IMR-90 (cell line): ENCODE measurements around the gene ACOX3. TPM values are rescaled to one million over a fixed set of nuclear protein-coding genes. Genes with fewer than 3 reads are reported as not detected.

Experiments
- ATAC-seq: fragments of 200-7000 bp; cut with Tn5 transposase; 2 replicates; pipeline ENCODE4 v1.9.1; 2020; ENCODE audit warnings: low read depth, mild to moderate bottlenecking, moderate library complexity
- BruUV-seq: library from RNA; stranded (reverse); fragments of 400-500 nt; replicated peaks from 2 replicates; lab custom pipeline; 2021; lab: Mats Ljungman, UMichigan
- CTCF ChIA-PET: fragments of 300-600 bp; formaldehyde crosslinking; extraction: SDS; loops from one replicate; lab custom pipeline; 2021; ENCODE audit warnings: antibody characterized with exemption; lab: Yijun Ruan, JAX
- POLR2A ChIA-PET: fragments of 300-600 bp; sonication (Branson Sonifier 250); formaldehyde crosslinking; loops from one replicate; lab custom pipeline; 2022; ENCODE audit warnings: antibody characterized with exemption; ENCODE audit not compliant: unreplicated experiment; lab: Charles Lee
- DNase-seq: peaks from one replicate; pipeline ENCODE4 v3.0.0; 2013
- H2AFZ ChIP-seq: replicated peaks from 2 replicates; pipeline ENCODE3; 2013; ENCODE audit warnings: low read length, mild to moderate bottlenecking; ENCODE audit not compliant: poor library complexity
- H2AK5ac ChIP-seq: 2 replicates; pipeline ENCODE4 v1.6.1; 2013; ENCODE audit warnings: low read depth, low read length, inconsistent platforms
- H2AK9ac ChIP-seq: replicated peaks from 2 replicates; pipeline ENCODE3; 2013; ENCODE audit warnings: mild to moderate bottlenecking, low read depth, low read length, moderate library complexity; ENCODE audit not compliant: poor library complexity
- H2BK120ac ChIP-seq: 2 replicates; pipeline ENCODE4 v1.6.1; 2013; ENCODE audit warnings: low read depth, low read length, inconsistent platforms
- H2BK15ac ChIP-seq: 3 replicates; pipeline ENCODE4 v1.6.1; 2013; ENCODE audit warnings: low read depth, low read length, inconsistent platforms
- H2BK20ac ChIP-seq: 2 replicates; pipeline ENCODE4 v1.6.1; 2013; ENCODE audit warnings: low read depth, mild to moderate bottlenecking, inconsistent platforms, low read length, moderate library complexity
- H2BK5ac ChIP-seq: 2 replicates; pipeline ENCODE4 v1.6.1; 2013; ENCODE audit warnings: mild to moderate bottlenecking, low read depth, low read length, inconsistent platforms; ENCODE audit not compliant: poor library complexity, severe bottlenecking
- H3K14ac ChIP-seq: replicated peaks from 2 replicates; pipeline ENCODE4 v1.6.1; 2013; ENCODE audit warnings: low read depth, low read length, inconsistent platforms
- H3K18ac ChIP-seq: 2 replicates; pipeline ENCODE4 v1.6.1; 2013; ENCODE audit warnings: low read depth, low read length, control low read depth
- H3K23ac ChIP-seq: 2 replicates; pipeline ENCODE4 v1.6.1; 2013; ENCODE audit warnings: low read depth, low read length, inconsistent platforms
- H3K27ac ChIP-seq: 2 replicates; pipeline ENCODE4 v1.5.1; 2013; ENCODE audit warnings: mild to moderate bottlenecking, control low read depth, low read length; ENCODE audit not compliant: insufficient read depth
- H3K27me3 ChIP-seq: 2 replicates; pipeline ENCODE4 v1.6.1; 2013; ENCODE audit warnings: low read length; ENCODE audit not compliant: control insufficient read depth, insufficient read depth
- H3K36me3 ChIP-seq: 2 replicates; pipeline ENCODE4 v1.6.1; 2013; ENCODE audit warnings: low read length, mixed read lengths; ENCODE audit not compliant: control insufficient read depth, insufficient read depth
- H3K4ac ChIP-seq: 2 replicates; pipeline ENCODE4 v1.6.1; 2013; ENCODE audit warnings: low read depth, low read length, inconsistent platforms
- H3K4me1 ChIP-seq: 2 replicates; pipeline ENCODE4 v1.6.1; 2013; ENCODE audit warnings: low read length, mixed read lengths; ENCODE audit not compliant: control insufficient read depth, insufficient read depth
- H3K4me2 ChIP-seq: 2 replicates; pipeline ENCODE4 v1.6.1; 2013; ENCODE audit warnings: low read depth, mild to moderate bottlenecking, control low read depth, low read length, moderate library complexity
- H3K4me3 ChIP-seq: 2 replicates; pipeline ENCODE4 v1.5.1; 2013; ENCODE audit warnings: low read depth, mild to moderate bottlenecking, control low read depth, low read length, moderate library complexity; ENCODE audit not compliant: insufficient read depth
- H3K56ac ChIP-seq: 2 replicates; pipeline ENCODE4 v1.6.1; 2013; ENCODE audit warnings: low read length, inconsistent platforms; ENCODE audit not compliant: insufficient read depth; ENCODE audit errors: extremely low read depth
- H3K79me1 ChIP-seq, 2 experiments: 2 replicates each; pipeline ENCODE4 v1.6.1; 2013; ENCODE audit warnings: low read length in 2 of 2, inconsistent platforms in 1 of 2, low read depth in 1 of 2
- H3K9ac ChIP-seq: 2 replicates; pipeline ENCODE4 v1.6.1; 2013; ENCODE audit warnings: low read depth, low read length, control low read depth
- H3K9me1 ChIP-seq: 2 replicates; pipeline ENCODE4 v1.6.1; 2013; ENCODE audit warnings: low read length, inconsistent platforms; ENCODE audit not compliant: insufficient read depth
- H3K9me3 ChIP-seq: 2 replicates; pipeline ENCODE4 v1.6.1; 2013; ENCODE audit warnings: low read length; ENCODE audit not compliant: control insufficient read depth, insufficient read depth
- H4K20me1 ChIP-seq: 2 replicates; pipeline ENCODE4 v1.6.1; 2013; ENCODE audit warnings: low read length, inconsistent platforms; ENCODE audit not compliant: insufficient read depth
- H4K5ac ChIP-seq: 2 replicates; pipeline ENCODE4 v1.6.1; 2013; ENCODE audit warnings: mild to moderate bottlenecking, low read depth, low read length, control low read depth
- H4K8ac ChIP-seq, 2 experiments: 2 replicates each; pipeline ENCODE4 v1.6.1; 2013; ENCODE audit warnings: low read depth in 2 of 2, low read length in 2 of 2, control low read depth in 1 of 2, inconsistent platforms in 1 of 2
- H4K91ac ChIP-seq: 2 replicates; pipeline ENCODE4 v1.6.1; 2013; ENCODE audit warnings: low read depth, low read length, inconsistent platforms; ENCODE audit not compliant: insufficient read depth
- MAZ ChIP-seq: IDR thresholded peaks from 2 replicates; pipeline ENCODE4 v1.6.1; 2012; ENCODE audit warnings: low read depth, mild to moderate bottlenecking, low read length, improper control_type of control experiment, moderate library complexity, borderline replicate concordance
- POLR2A ChIP-seq: IDR thresholded peaks from 2 replicates; pipeline ENCODE4 v1.6.1; 2012; ENCODE audit warnings: mild to moderate bottlenecking, low read depth, low read length
- WGBS, 2 experiments: methylation state at CpG; one replicate each; pipeline versions ENCODE4 v1.1.5 to v1.1.7; 2013; ENCODE audit warnings: missing lambda C conversion rate in 2 of 2; ENCODE audit not compliant: insufficient read length in 1 of 2; ENCODE audit errors: extremely low coverage in 2 of 2; 5-methylcytosine and 5-hydroxymethylcytosine counted together
- dilution Hi-C: fragments of 300-500 bp; cut with HindIII; formaldehyde crosslinking; loops from one replicate; pipeline ENCODE4 v1.14.3; 2018; ENCODE audit warnings: low sequenced_read_pairs; ENCODE audit not compliant: unreplicated experiment
- in situ Hi-C: fragments of 300-500 bp; cut with MboI; formaldehyde crosslinking; loops from 3 replicates; pipeline ENCODE4 v1.14.3; 2019; ENCODE audit warnings: low sequenced_read_pairs, inconsistent platforms, mixed read lengths
- intact Hi-C: fragments of 100-400 bp; cut with micrococcal nuclease; formaldehyde crosslinking; loops from 2 replicates; pipeline ENCODE4 v1.10.0; 2022
- polyA plus RNA-seq, 3 experiments: library from polyadenylated mRNA; depleted of rRNA; stranded (reverse); fragments of >200 nt; gene quantifications; 2 replicates each; pipeline ENCODE4 v1.2.3, GENCODE V29; 2012; ENCODE audit warnings: low replicate concordance in 1 of 3
- total RNA-seq: library from RNA; depleted of rRNA; stranded (reverse); fragments of >200 nt; gene quantifications from 2 replicates; pipeline ENCODE4 v1.2.3, GENCODE V29; 2012

The ACOX3 gene
- total and polyA plus RNA-seq, 2 of the 4 experiments (the other 2 are of a cell fraction), result 15.2 to 25.8 TPM

- intact Hi-C loops, result no loop called here
- CTCF ChIA-PET, result no interaction called here
- H3K27ac ChIP-seq, result no peak overlapping the region
- no peak overlapping the region for H3K9ac ChIP-seq
- dilution Hi-C loops, result no loop called here
- POLR2A ChIA-PET, result no interaction called here
- H3K9me1 ChIP-seq, result no peaks in the 10 kb centered on the region
- in situ Hi-C loops, result no loop called here
- H3K18ac ChIP-seq, result no peak overlapping the region
- H3K79me1 ChIP-seq, result no peaks in the 10 kb centered on the region
- no peak overlapping the region for H2BK5ac ChIP-seq
- H2AK5ac ChIP-seq, result no peak overlapping the region
- WGBS, 2 experiments, result 40% methylated on average over 1 of the region's 14 CpGs; no CpG with 5 or more reads in 1 of the 2 experiments
- H3K4me1 ChIP-seq, result peaks cover 4% of the 10 kb centered on the region; the same call in 1 of the 2 replicates
- BruUV-seq, result no TSS peak
- no peak overlapping the region for H4K5ac ChIP-seq
- no peak overlapping the region for H4K8ac ChIP-seq
- no peak for TF ChIP-seq MAZ
- TF ChIP-seq POLR2A, result no peak
- DNase-seq (no peak), ATAC-seq (no peak)
- no peak overlapping the region for H2BK120ac ChIP-seq
- H3K56ac ChIP-seq, result no peak overlapping the region
- H3K23ac ChIP-seq, result no peak overlapping the region
- no peak overlapping the region for H3K4me3 ChIP-seq
- H3K27me3 ChIP-seq, result peaks cover 13% of the 10 kb centered on the region
- no peaks in the 10 kb centered on the region for H3K9me3 ChIP-seq
- H4K91ac ChIP-seq, result no peak overlapping the region
- H3K4me2 ChIP-seq, result no peak overlapping the region
- no peak overlapping the region for H2AFZ ChIP-seq
- no peak overlapping the region for H3K14ac ChIP-seq
- no peaks in the 10 kb centered on the region for H4K20me1 ChIP-seq
- no peak overlapping the region for H3K4ac ChIP-seq
- no peak overlapping the region for H2AK9ac ChIP-seq
- H3K36me3 ChIP-seq, result no peaks in the 10 kb centered on the region
- no peak overlapping the region for H2BK15ac ChIP-seq
- H2BK20ac ChIP-seq, result no peak overlapping the region
Observed at GRCh38 chr4:8344377-8344776, 96.1 kb downstream of the ACOX3 start.
